ENCODE results near the gene KCNJ15. TPM values are rescaled to one million over a fixed set of nuclear protein-coding genes. Genes with fewer than 3 reads are reported as not detected.

Gene KCNJ15
- total RNA-seq, 1 donor from 2014 or later, result 2.2 TPM

DNA sequence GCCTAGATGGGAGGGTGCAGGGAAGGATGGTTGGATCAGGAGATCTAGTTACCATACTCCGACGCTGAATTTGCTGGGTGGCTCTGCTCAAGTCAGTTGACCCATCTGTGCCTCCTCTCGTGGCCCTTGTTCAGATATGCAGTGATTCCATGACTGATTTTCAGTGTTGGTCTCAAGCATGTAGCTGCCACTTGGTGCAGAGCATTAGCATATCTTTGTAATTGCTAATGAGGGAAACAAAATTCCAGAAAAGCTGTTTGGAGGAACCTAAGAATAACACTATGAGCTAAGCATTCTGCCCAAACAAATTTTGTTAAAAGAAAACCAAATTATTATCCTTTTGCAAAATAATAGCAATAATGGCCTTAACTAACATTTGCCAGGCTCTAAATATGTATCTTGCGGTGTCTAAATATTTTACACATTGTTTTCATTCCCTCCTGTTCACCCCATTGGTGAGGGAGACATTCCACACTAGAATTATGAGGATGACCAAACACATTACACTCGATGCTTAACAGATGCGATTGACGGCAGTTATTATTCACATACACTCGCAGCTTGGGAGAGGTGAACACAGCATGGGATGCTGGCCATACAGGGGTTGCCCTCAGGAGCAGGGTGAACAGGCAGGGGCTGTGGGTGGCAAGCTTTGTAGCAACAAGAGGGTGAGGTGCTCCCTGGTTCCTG, 69.1 kb downstream of the KCNJ15 start:
- Mint-ChIP-seq H3K27me3 (ENCODE audit: low read depth, unreplicated experiment) (peaks cover 2% of the 10 kb centered on the region), H3K27ac (ENCODE audit: unreplicated experiment) (no peak overlapping the region), H3K4me3 (ENCODE audit: unreplicated experiment) (no peak overlapping the region), H3K36me3 (ENCODE audit: low read depth, unreplicated experiment) (no peaks in the 10 kb centered on the region), H3K9me3 (ENCODE audit: unreplicated experiment) (peaks cover 8% of the 10 kb centered on the region), H3K4me1 (ENCODE audit: low read depth, unreplicated experiment) (peaks cover 21% of the 10 kb centered on the region)
- Histone ChIP-seq H3K9me3 (ENCODE audit: insufficient read depth, low read depth, low read length) (no peaks in the 10 kb centered on the region), H4K20me1 (ENCODE audit: insufficient read depth, low read length) (no peaks in the 10 kb centered on the region), H3K4me3 (ENCODE audit: insufficient read depth, low read depth, low read length) (no peak overlapping the region), H3K27ac (ENCODE audit: low read depth, low read length) (no peak overlapping the region), H3K9ac (ENCODE audit: low read length) (no peak overlapping the region), H2AFZ (ENCODE audit: low read depth, low read length) (no peak overlapping the region), H3K4me1 (ENCODE audit: insufficient read depth, low read length) (peaks cover 27% of the 10 kb centered on the region), H3K79me2 (ENCODE audit: insufficient read depth, low read length) (no peaks in the 10 kb centered on the region), H3K36me3 (ENCODE audit: insufficient read depth, low read length) (no peaks in the 10 kb centered on the region), H3K4me2 (ENCODE audit: low read length) (no peak overlapping the region), H3K27me3 (ENCODE audit: insufficient read depth, low read length) (no peaks in the 10 kb centered on the region)
- DNase-seq (ENCODE audit: low read depth) (no peak), FAIRE-seq (no peak)
- TF ChIP-seq EZH2 (IDR thresholded peaks at IDR 0.05; ENCODE audit: insufficient read depth, low read length), result no peak
- TF ChIP-seq, protein P1, sequence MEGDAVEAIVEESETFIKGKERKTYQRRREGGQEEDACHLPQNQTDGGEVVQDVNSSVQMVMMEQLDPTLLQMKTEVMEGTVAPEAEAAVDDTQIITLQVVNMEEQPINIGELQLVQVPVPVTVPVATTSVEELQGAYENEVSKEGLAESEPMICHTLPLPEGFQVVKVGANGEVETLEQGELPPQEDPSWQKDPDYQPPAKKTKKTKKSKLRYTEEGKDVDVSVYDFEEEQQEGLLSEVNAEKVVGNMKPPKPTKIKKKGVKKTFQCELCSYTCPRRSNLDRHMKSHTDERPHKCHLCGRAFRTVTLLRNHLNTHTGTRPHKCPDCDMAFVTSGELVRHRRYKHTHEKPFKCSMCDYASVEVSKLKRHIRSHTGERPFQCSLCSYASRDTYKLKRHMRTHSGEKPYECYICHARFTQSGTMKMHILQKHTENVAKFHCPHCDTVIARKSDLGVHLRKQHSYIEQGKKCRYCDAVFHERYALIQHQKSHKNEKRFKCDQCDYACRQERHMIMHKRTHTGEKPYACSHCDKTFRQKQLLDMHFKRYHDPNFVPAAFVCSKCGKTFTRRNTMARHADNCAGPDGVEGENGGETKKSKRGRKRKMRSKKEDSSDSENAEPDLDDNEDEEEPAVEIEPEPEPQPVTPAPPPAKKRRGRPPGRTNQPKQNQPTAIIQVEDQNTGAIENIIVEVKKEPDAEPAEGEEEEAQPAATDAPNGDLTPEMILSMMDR (IDR thresholded peaks at IDR 0.05; ENCODE audit: insufficient read depth, low read depth, low read length), result no peak

DNA sequence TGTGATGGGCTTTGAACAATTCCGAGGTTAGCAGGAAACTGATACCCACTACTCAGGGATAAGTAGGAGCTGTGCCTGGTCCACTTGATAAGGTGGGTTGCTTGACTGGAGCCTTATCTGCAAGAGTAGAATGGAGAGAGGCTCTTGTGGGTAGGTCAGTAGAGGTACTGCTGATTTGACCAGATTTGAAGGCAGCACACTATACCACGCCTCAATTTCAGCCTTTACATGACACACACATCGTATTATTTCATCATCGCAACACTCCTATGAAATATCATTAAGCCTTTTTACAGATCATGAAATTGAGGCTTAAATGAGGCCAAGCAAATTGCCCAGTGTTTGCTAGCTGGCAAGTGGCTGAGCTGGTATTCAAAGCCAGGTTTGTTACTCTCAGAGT, 69.6 kb downstream of the KCNJ15 start:
- Histone ChIP-seq H4K20me1 (ENCODE audit: insufficient read depth, low read length) (no peaks in the 10 kb centered on the region), H3K4me2 (ENCODE audit: low read length) (no peak overlapping the region), H2AFZ (ENCODE audit: low read depth, low read length) (no peak overlapping the region), H3K27ac (ENCODE audit: low read depth, low read length) (no peak overlapping the region), H3K9me3 (ENCODE audit: insufficient read depth, low read depth, low read length) (no peaks in the 10 kb centered on the region), H3K36me3 (ENCODE audit: insufficient read depth, low read length) (no peaks in the 10 kb centered on the region), H3K9ac (ENCODE audit: low read length) (no peak overlapping the region), H3K4me1 (ENCODE audit: insufficient read depth, low read length) (peaks cover 27% of the 10 kb centered on the region), H3K27me3 (ENCODE audit: insufficient read depth, low read length) (no peaks in the 10 kb centered on the region), H3K79me2 (ENCODE audit: insufficient read depth, low read length) (no peaks in the 10 kb centered on the region), H3K4me3 (ENCODE audit: insufficient read depth, low read depth, low read length) (no peak overlapping the region)
- Mint-ChIP-seq H3K4me1 (ENCODE audit: low read depth, unreplicated experiment) (peaks cover 21% of the 10 kb centered on the region), H3K27ac (ENCODE audit: unreplicated experiment) (no peak overlapping the region), H3K9me3 (ENCODE audit: unreplicated experiment) (peaks cover 5% of the 10 kb centered on the region), H3K27me3 (ENCODE audit: low read depth, unreplicated experiment) (peaks cover 2% of the 10 kb centered on the region), H3K36me3 (ENCODE audit: low read depth, unreplicated experiment) (no peaks in the 10 kb centered on the region), H3K4me3 (ENCODE audit: unreplicated experiment) (no peak overlapping the region)
- no peak for DNase-seq (ENCODE audit: low read depth)
- TF ChIP-seq, protein P1 (IDR thresholded peaks at IDR 0.05; ENCODE audit: insufficient read depth, low read depth, low read length), result no peak
- no peak for TF ChIP-seq EZH2 (IDR thresholded peaks at IDR 0.05; ENCODE audit: insufficient read depth, low read length)
- FAIRE-seq, result no peak

DNA sequence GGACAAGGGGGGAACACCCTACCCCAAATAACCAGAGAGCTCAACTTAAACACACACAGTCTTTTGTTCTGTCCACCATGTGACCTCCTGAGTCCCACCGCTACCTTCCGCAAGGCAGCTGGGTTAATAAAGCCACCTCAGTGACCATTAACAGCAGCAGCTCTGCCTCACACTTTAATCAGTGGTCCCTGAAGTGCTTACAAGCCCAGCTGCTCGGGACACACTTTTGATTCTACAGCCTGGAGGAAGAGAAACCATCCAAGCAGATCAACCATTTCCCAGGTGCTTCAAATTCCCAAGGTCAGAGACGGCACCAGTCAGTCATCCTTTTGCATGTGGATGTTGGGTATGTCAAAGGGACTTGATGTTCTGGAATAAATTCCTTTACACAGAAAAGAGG, 70.1 kb downstream of the KCNJ15 start:
- H3K4me3 Mint-ChIP-seq (ENCODE audit: unreplicated experiment), result no peak overlapping the region
- DNase-seq (ENCODE audit: low read depth) (no peak), FAIRE-seq (no peak)

More for the DNA sequence above, 70.1 kb downstream of the KCNJ15 start:
- Histone ChIP-seq H3K9me3 (ENCODE audit: insufficient read depth, low read depth, low read length) (no peaks in the 10 kb centered on the region), H3K27me3 (ENCODE audit: insufficient read depth, low read length) (no peaks in the 10 kb centered on the region), H2AFZ (ENCODE audit: low read depth, low read length) (no peak overlapping the region), H3K4me3 (ENCODE audit: insufficient read depth, low read depth, low read length) (no peak overlapping the region), H3K27ac (ENCODE audit: low read depth, low read length) (no peak overlapping the region), H3K79me2 (ENCODE audit: insufficient read depth, low read length) (no peaks in the 10 kb centered on the region), H3K4me2 (ENCODE audit: low read length) (no peak overlapping the region), H3K9ac (ENCODE audit: low read length) (no peak overlapping the region), H3K4me1 (ENCODE audit: insufficient read depth, low read length) (peaks cover 27% of the 10 kb centered on the region), H3K36me3 (ENCODE audit: insufficient read depth, low read length) (no peaks in the 10 kb centered on the region), H4K20me1 (ENCODE audit: insufficient read depth, low read length) (no peaks in the 10 kb centered on the region)
- peaks cover 2% of the 10 kb centered on the region for H3K27me3 Mint-ChIP-seq (ENCODE audit: low read depth, unreplicated experiment)
- no peak overlapping the region for H3K27ac Mint-ChIP-seq (ENCODE audit: unreplicated experiment)
- H3K36me3 Mint-ChIP-seq (ENCODE audit: low read depth, unreplicated experiment), result no peaks in the 10 kb centered on the region
- TF ChIP-seq, protein P1 (IDR thresholded peaks at IDR 0.05; ENCODE audit: insufficient read depth, low read depth, low read length), result no peak
- no peak for TF ChIP-seq EZH2 (IDR thresholded peaks at IDR 0.05; ENCODE audit: insufficient read depth, low read length)
- peaks cover 4% of the 10 kb centered on the region for H3K9me3 Mint-ChIP-seq (ENCODE audit: unreplicated experiment)
- peaks cover 21% of the 10 kb centered on the region for H3K4me1 Mint-ChIP-seq (ENCODE audit: low read depth, unreplicated experiment)

All from astrocyte (in vitro differentiated cells and primary cell).